GM21723 (cell line): Measurements from ENCODE around the gene ITGB5.
"Not testable (repeated sequence)": the region's sequence is repeated elsewhere in the genome, so short reads cannot be mapped to it uniquely, and the experiment has no call there.

Experiments
- ATAC-seq: cut with Tn5 transposase; IDR thresholded peaks from one replicate; pipeline ENCODE4 v1.9.1; 2021; ENCODE audit warnings: mild to moderate bottlenecking, moderate library complexity; ENCODE audit not compliant: unreplicated experiment

ITGB5 gene

DNA sequence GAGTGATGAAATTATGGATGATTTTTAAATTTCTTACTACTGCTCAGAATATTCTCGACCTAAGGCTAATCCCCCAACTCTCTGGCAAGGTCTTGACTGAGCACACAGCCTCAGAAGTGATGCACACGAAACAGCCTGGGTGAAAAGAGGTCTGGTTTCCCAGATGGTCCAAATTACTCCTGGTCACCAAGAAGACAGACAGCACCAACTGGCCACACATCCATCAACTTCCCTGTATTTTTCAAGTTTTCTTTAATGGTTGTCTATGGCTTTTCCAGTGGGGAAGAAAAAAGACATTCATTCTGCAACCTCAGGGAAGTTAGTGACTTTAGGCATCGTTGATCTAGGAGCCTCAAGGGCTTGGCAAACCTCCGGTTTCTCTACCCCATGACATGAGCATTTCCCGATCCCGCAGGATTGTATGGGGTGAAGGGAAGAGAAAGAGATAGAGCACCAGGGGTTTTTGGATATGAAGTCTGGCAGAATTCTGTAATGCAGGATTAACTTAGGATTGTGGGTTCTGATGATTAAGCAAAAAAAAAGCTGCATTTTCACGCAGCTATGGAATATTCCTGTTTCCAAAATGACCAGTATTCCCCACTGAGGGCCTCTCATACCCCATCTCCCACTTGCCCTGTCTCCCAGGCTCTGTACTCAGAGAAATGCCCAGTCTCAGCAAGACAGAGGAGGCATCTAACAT is 94.7 kb downstream of the ITGB5 start:
- ATAC-seq, result no peak

DNA sequence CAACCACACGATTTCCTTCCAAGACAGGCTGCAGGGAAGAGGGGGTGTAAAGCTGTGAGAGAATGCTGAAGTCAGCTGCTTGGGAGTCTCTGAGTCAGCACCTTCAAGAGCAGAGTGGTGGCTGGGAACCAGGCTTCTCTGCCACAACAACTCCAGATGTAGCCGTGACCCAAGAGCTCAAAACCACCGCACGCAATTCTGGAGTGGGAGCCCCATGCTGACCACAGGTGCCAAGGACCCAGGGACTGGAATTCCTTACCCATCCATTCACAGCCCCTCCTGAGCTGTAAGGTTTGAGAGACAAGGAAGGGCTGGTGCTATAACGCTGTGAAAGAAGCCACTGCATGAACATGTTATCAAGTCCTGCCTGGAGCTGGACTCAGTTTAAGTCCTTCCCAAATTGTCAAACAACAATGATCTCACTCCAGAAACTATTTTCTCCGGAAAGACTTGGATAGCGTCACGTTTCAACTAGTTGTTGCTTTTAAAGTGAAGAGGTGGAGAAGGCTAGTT is 95.5 kb downstream of the ITGB5 start:
- ATAC-seq, result no peak

DNA sequence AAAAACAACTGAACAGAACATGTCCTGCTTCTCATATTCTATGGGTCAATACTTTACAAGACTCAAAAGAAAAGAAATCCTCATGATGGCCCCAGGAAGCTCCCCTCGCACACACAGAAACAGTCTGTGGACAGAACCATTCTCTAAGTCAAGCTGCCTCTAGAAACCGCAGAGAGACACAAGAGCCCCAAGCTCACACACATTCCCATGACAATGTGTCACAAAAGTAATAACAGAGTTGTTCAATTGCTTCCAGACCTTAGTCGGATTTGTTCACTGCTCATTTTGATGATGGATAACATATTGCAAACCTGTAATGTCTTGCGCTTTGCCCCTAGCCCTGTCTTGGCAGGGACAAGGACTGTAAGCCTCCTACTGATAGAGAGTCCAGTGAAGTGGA is 96.0 kb downstream of the ITGB5 start:
- no peak for ATAC-seq

DNA sequence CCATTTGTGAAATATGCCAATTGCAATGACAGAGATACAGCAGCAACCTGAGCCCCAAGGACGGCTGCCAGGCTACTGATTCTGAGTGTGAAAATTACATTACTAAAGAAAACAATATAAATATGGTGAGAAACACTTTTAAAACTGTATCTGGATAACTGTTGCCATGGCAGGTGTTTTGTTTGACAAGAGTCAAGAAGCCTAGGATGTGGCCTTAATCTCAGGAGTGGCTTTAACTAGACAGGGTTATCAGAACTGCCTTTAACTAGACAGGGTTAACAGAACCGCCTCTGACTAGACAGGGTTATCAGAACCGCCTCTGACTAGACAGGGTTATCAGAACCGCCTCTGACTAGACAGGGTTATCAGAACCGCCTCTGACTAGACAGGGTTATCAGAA is 98.1 kb downstream of the ITGB5 start:
- not testable (repeated sequence) for ATAC-seq

DNA sequence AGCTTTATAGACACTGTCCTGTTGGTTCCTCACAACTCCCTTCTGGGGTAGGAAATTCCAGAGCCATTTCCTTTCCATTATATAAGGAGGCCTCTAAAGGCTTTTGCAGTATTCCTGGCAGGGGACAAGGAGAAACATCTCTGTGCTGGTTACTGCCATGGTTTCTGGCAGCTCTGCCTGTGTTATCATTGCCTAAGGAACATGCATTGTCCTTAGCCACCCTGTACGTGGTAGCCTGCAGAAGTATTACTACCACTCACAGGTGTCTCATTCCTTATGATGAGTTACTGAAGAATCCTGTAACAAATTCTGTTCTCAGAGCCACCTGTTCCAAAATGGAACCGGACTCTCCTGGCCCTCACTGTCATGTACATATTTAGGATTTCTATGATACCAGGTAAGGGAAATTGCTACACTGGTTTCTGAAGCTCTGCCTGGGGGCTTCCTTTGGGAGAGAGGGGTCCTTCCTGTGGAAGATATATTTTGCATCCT is 98.9 kb downstream of the ITGB5 start:
- ATAC-seq, result no peak

DNA sequence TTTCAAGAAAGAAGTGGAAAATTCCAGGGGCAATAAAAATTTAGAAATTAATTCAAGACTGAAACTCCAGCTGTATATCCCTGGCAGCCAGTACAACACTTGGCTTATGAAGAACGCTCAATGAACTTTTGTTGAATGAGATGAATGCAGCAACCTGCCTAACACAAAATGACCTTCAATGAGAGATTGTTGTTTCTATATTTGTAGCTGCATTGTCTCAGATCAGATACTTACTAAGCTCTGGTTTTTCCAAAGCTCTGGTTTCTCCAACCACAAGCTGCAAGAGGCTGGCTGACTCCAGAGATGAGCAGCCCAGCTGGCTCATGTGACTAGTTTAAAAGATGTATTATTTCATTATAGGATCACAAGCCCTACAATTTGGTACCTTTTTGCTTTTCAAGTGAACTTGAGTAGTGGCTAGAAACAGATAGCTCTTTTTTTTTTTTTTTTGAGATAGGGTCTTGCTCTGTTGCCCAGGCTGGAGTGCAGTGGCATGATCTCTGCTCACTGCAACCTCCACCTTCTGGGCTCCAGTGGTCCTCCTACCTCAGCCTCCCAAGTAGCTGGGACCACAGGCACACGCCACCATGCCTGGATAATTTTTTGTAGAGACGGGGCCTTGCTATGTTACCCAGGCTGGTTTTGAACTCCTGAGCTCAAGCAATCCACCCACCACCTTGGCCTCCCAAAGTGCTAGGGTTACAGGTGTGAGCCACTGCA is 99.5 kb downstream of the ITGB5 start:
- ATAC-seq, result no peak

DNA sequence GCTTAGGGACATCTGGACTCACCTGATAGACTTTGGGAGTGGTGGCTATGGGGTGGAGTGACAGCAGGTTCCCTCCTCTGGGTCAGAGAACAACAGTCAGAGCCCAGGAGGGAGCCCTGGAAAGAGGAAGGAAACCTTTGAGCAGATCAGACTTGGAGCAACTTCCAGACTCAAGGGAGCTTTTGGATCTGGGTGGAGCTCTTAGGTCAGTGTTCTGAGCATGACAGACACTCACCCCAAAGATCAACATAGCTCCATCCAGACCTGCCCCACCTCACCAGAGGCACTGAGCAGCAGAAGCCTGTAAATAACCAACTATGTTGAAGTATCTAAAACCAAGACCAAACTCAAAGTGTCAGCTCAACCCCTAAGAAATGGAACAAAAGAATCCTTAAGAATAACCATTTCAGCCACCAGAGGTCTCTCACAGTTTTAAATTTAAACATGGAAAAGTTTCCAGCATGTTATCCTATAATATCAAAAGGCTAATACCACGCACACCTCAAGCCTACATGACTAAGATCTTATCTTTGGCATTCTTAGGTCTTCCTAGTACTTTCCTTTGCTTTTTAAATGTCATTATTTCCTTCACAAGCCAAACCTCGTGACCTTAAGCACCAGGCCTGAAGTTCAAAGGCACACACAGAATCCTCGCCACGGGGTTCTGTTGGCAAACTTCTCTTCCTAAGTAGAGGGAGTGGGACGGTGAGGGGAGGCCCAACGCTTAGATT is 100.5 kb downstream of the ITGB5 start:
- ATAC-seq, result no peak

DNA sequence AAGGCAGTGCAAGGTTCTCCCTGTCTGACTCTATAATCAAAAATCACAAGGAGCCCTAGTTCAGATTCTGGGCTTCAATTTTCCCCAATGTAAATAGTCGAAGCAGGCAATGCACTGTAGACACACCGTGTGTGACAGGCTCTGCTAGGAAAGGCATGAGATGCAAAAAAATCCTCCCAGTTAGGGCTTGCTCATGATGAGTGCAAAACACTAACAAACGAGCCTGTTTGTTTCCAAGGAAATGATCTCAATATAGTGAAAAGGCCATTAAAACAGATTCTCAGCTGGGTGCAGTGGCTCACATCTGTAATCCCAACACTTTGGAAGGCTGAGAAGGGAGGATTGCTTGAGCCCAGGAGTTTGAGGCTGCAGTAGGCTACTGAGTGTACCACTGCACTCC is 101.2 kb downstream of the ITGB5 start:
- no peak for ATAC-seq

DNA sequence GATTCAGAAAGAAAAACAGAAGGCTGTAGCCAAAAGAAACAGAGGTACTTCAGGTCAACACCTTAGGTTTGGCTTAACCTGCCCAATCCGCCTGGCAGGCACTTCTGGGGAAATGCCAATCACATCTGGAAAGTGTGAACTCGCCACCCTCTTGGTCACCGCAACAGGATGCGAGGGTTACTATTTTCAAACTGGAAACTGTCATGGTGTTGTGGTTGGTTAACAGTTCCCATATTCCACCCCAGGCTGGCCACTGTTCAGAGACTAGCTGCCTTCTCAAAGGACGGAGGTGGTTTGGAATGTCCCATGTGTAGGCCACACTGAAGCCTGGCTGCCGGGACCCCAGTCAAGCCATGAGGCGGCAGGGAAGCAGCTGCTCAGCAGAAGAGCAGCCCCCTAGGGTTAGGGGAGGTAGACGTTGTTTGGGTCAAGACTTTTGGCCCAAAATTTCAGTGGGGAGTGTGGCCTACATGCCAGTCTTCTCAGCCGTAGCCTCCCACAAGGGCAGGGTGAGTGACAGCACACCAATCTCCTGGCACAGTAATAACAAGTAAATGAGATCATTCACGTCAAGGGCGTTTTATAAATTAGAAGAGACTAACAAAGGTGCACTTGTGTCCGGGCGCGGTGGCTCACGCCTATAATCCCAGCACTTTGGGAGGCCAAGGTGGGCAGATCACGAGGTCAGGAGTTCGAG is 102.3 kb downstream of the ITGB5 start:
- ATAC-seq, result no peak

DNA sequence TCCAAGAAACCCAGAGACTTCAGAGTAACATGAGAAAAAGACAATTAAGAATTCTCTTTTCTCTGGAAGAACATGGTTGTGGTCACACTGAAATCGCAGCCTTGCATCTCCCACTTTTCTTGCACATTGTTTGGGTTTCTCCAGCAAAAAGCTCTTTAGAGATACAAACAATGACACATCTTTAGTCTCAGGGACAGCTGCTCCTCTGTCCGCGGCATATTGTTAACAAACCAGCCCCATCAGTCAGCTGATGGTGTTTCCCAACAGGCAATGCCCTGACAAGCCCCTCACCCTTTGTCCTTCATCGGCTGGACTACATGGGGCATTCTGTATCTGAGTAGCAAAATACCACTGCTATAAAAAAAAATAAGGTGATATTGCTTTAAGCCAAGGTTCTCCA is 103.5 kb downstream of the ITGB5 start:
- no peak for ATAC-seq

DNA sequence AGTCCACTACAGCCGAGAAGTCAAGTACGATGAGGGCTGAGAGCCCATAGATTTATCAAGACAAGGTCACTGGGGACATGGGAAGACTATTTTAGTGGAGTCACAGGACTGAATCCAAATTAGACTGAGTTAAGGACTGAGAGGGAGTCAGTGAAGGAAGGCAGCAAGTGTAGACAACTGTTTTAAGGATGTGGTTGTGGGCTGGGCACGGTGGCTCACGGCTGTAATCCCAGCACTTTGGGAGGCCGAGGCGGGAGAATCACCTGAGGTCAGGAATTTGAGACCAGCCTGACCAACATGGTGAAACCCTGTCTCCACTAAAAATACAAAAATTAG is 104.8 kb downstream of the ITGB5 start:
- ATAC-seq, result not testable (repeated sequence)

DNA sequence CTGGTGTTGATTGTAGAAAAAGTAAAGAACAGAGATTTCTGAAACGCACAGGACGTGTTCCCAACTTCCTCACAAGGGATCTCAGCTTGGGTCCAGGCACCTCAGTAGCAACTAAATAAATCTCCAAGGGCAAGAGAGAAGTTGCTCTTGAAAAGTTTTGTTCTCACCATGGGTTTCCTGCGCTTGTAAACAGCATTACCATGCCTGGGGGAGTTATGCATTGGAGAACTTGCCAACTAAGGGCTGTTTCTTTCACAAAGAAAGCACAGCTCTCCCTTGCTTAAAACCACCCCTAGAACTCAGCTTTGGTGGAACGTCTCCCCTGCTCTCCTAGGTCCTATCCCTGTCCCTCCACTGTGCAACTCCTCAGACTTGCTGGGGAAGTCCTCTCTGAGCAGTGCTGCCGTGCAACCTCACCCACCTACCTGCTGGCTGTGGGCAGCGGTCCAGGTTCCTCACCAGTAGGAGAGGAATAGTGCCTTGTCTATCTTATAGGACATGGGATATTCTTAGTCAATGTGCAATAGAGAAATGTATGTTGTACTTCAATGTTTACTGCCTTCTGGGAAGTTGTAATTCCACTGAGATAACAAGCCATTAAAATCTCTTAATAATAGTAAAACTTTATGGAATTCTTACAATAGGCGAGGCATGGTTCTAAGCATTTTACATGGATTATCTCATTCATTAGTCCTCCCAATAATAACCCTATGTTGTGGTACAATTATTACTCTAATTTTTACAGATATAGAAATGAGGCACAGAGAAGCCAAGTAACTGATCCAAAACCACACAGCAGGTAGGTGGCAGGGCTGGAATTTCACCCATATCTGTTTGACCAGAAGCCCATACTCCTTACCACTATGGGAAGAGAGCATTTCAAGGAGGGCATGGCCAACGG is 105.4 kb downstream of the ITGB5 start:
- no peak for ATAC-seq

DNA sequence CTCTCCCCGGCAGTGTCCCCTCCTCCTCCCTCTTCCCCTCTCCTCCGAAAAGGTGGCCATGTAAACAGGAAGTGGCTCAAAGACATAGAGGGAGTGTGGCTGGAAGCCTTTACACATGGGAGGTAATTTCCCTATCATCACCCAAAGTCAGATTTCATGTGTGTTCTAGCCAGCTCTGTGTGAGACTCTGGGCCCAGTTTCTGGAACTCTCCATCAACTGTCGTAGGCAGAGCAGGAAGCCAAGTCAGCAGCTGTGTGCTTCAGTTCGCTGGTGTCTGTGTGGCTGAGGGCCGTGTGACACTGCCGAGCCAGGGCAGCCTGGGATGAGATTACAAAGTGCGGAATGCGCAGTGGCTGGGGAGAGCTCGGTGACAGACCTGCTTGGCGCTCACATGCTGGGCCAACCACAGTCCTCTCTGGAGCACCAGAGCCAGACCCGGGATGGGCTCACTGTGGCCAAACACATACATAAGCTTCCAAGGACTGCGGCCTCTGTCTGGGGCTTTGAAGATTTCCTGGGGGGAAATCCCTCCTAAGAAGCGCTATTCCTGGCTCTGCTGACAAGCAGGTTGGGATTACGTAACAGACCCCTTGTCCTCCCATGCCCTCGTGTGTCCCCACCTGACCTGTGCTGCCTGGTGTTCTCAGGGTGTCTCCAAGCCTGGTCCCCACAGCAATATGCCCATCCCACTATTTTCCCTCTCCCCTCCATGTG is 106.2 kb downstream of the ITGB5 start:
- no peak for ATAC-seq

DNA sequence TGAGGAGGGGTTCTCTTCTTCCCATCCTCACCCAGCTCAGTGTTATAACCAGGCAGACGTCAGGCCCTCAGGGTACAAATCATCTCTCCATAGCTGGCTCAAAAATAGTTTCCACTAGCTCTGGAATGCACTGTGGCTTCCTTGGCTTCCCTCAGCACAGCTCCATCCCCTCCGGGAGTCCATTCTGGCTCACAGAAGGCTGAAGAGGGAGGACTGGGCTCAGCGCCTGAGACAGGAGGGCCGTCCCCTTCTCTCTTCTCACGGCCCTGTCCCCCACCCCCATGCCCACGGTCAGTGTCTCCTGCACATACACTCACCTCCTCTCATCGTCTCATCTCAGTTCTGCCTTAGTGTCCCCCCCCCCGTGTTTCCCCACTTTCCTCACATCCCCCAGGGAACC is 106.8 kb downstream of the ITGB5 start:
- no peak for ATAC-seq

DNA sequence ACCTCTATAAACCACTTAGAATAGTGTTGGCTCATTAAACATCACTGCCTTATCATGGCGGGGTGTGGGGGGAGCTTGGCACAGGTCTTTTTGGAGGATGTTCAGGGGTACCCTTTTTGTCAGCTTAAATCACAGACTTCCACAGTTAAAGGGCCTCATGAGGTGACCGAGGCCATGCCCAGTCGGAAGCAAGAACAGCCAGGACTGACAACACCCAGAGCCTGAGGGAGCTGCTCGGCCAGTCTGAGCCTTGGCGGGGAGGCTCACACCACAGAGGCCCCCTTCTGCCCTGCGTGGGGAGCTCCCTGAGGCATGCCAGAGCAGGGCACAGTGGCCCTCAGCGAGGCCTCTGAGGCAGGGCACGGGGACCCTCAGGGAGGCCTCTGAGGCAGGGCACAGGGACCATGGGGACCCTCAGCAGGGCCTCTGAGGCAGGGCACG is 107.4 kb downstream of the ITGB5 start:
- ATAC-seq, result no peak

DNA sequence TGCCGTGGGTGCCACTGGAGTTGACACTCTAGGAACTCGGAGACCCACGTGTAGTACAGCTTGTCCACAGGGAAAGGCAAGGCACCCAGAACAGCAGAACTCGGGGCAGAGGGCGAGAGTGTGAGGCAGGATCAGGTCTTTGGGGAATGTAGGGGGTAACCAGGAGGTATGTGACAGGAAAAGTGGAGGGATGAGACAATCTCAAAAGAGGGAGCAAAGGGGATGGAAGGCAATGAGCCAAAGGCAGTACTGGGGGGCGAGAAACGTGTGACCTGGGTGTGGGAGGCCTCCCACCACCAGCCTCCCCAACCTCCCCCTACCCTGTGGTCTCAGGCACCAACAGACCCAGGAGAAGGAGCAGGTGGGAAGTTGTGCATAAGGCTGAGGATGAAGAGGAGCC is 108.0 kb downstream of the ITGB5 start:
- no peak for ATAC-seq

DNA sequence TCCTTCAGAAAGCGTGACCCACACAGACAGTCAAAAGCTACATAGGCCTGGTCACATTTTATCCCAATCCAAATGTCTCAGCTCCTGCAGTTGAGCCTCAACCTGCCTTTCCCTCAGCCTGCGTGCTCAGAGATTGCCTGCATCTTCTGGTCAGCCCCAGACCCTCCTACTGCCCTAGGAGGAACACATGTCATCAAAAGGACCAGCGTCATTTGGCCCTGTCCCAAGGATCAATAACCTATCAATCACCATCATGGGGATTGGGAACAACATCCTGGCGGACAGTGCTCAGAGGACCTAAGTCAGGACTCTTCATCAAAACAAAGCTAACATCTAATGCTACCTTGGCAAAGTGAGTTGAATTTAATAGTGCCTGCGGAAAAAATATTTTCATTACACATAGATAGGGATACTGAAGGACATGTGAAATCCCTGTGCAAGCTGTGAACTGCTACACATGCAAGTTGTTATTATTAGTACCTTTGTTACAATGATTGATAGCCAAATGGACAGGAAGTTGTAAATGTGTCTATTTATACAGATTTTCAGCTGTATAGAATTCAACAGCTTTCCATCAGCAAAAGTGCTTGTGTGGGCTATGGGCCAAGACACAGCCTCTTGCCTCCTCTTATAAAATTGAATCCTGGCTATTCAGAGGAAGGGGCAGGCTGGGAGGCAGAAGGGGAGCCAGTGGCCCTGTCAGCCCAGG is 109.2 kb downstream of the ITGB5 start:
- no peak for ATAC-seq

DNA sequence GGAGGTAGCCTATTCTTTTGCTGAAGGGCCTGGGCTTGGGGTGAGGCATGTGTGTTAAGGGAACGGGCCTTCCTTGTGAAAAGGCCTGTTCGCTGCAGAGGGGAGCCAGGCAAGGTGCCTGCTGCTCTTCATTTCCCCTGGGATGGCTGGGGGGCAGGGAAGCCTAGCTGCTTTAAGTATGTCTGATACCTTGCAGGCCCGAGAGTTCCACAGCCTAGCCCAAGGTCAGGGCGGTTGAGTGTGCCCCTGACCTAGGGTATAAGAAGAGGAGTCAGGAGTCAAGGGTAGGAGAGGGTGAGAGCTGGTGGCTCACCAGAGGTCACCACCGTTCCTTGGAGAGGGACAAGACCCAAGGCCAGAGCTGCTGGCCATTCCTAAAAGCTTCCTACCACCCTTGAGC is 110.3 kb downstream of the ITGB5 start:
- ATAC-seq, result no peak

DNA sequence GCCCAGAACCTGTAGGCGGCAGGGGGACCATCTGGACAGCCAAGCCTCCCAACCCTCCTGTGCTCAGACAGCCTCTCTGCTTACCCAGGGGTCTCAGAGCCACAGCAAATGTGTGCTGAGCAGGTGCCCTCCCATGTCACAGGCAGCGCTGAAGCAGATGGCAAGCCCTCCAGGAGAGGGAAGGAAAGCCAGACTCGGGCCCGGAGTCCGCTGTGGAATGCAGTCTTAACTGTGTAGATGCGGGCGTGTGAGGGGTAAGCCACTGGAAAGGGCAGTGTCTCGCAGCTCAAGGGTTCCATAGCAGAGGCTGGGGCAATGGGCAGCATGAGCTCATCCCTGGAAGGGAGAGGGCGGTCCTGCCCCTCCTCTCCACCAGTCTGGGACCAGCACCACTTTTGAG is 111.3 kb downstream of the ITGB5 start:
- ATAC-seq, result no peak
